22Rv1 (cell line): ENCODE results near the gene IL6R.

ENCODE experiments used
- CTCF ChIP-seq: fragments of 450-650 bp; IDR thresholded peaks from 2 replicates; pipeline ENCODE4 v1.5.1; 2017; ENCODE audit warnings: mild to moderate bottlenecking
- ZFX ChIP-seq: fragments of 450-650 bp; IDR thresholded peaks from 2 replicates; pipeline ENCODE4 v1.6.1; 2017; ENCODE audit warnings: antibody characterized with exemption, borderline replicate concordance

DNA sequence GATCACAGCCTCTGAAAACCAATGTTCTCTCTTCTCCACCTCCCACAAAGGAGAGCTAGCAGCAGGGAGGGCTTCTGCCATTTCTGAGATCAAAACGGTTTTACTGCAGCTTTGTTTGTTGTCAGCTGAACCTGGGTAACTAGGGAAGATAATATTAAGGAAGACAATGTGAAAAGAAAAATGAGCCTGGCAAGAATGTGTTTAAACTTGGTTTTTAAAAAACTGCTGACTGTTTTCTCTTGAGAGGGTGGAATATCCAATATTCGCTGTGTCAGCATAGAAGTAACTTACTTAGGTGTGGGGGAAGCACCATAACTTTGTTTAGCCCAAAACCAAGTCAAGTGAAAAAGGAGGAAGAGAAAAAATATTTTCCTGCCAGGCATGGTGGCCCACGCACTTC, 61.1 kb downstream of the IL6R start:
- TF ChIP-seq CTCF (no peak), ZFX (no peak)
